GM13976 (cell line): Measurements from ENCODE around the gene MVB12B.
"Not testable (repeated sequence)": the region's sequence is repeated elsewhere in the genome, so short reads cannot be mapped to it uniquely, and the experiment has no call there.

Source experiments
- DNase-seq: peaks from one replicate; pipeline ENCODE4 v3.0.0; 2012; ENCODE audit warnings: low spot score
- CTCF ChIP-seq: IDR thresholded peaks from 2 replicates; pipeline ENCODE4 v1.5.1; 2012; ENCODE audit warnings: borderline replicate concordance, mild to moderate bottlenecking; ENCODE audit not compliant: insufficient read depth; ENCODE audit errors: extremely low read depth, missing control alignments, control extremely low read depth
- in situ Hi-C: fragments of 300-500 bp; cut with MboI; formaldehyde crosslinking; loops from one replicate; pipeline ENCODE4 v1.12.0; 2022; ENCODE audit warnings: low sequenced_read_pairs, mixed read lengths, inconsistent platforms; ENCODE audit not compliant: unreplicated experiment

MVB12B gene

DNA sequence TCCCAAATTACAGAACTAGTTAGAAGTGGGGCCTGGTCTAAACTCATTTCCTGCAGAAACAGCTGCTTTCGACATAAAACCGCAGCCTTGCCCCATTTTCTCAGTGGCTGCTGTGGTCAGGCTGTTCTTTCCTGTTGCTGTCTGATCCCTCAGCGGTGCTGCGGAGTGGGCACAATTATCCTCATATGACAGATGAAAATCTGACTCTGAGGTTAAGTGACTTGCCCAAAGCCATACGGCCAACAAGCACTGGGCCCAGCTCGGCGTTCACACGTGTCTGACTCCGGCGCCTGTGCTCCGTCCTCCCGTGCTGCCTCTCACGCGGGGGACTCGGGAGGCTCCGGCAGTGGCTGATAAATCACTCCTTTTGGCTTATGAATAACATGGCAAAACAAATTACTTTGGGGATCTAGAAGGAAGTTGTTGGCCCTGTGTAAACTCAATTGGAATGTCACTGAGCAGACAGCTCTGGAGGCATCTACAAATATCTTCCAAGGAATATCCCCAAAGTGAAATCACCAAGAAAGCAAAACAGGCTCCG is 144.5 kb downstream of the MVB12B start:
- in situ Hi-C loops: no loop called here
- no peak for TF ChIP-seq CTCF
- DNase-seq: no peak

DNA sequence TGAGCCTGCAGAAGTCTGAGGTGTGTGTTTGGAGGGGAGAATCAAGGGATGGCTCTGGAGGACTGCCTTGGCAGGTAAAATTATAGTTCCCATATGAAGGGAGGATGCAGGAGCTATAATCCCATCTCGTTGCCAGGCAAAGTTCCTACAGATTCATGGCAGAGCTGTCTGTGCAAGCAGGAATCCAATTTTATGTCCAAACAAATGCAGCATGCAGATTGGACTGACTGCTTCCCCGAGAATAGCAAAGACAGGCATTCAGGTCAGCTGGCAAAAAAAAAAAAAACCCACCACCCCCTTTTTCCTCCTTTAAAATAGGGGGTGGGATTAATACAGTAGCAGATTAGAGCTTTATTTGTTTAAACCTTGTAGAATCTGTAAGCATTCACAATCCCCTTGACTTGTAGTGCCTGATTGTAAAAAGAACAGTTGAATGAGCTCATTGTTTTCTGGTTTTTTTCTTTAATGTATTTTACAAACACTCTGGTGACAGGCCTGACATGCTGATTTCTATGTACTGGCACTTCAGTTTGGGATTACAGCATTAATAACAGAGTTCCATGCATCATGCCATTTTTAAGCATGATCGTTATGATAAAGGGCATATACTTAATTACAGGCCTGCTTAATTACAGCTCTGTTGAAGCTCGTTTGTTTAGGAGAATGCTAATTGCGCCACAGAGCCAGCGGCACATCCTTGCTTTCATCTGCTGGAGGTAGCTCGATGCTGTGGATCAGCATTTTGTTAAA is 145.7 kb downstream of the MVB12B start:
- TF ChIP-seq CTCF: no peak
- in situ Hi-C loops: no loop called here
- DNase-seq: no peak

DNA sequence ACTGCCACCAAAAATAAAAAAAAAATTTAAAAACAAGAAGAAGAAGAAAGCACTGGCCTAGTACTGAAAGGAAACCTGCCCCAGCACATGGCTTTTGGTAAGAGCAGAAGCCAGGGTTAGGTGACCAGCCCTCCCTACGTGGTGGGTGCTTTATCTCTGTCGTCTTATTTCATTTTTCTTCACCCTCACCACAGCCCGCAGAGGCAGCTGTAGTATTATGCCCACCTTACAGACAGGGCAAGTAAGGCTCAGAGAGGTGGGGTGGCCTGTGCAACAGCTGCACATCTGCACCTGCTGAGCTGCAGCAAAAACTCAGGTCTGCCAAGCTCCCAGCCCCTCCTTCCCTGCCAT is 146.3 kb downstream of the MVB12B start:
- in situ Hi-C loops: no loop called here
- no peak for DNase-seq
- no peak for TF ChIP-seq CTCF

- DNase-seq: no peak
- in situ Hi-C loops: no loop called here
- no peak for TF ChIP-seq CTCF
Observed at GRCh38 chr9:126474206-126474765, 147.7 kb downstream of the MVB12B start.

GRCh38 chr9:126474786-126475485 is 148.3 kb downstream of the MVB12B start:
- TF ChIP-seq CTCF: no peak
- in situ Hi-C loops: loop anchor here (25.0 kb wide), 1 partner anchor 163 kb away; no protein-coding TSS in a partner anchor
- DNase-seq: no peak

GRCh38 chr9:126475933-126476555 is 149.4 kb downstream of the MVB12B start:
- no peak for TF ChIP-seq CTCF
- DNase-seq: no peak
- in situ Hi-C loops: loop anchor here (25.0 kb wide), 1 partner anchor 164 kb away; no protein-coding TSS in a partner anchor

GRCh38 chr9:126477432-126477831 is 150.8 kb downstream of the MVB12B start:
- not testable (repeated sequence) for DNase-seq
- in situ Hi-C loops: loop anchor here (25.0 kb wide), 1 partner anchor 165 kb away; no protein-coding TSS in a partner anchor
